HG02571 (cell line): ENCODE results near the gene TBK1.
"Not testable (repeated sequence)": the region's sequence is repeated elsewhere in the genome, so short reads cannot be mapped to it uniquely, and the experiment has no call there.

Source experiments
- ATAC-seq: cut with Tn5 transposase; IDR thresholded peaks from one replicate; pipeline ENCODE4 v1.9.1; 2021; ENCODE audit warnings: mild to moderate bottlenecking, moderate library complexity; ENCODE audit not compliant: unreplicated experiment

TBK1 gene

DNA sequence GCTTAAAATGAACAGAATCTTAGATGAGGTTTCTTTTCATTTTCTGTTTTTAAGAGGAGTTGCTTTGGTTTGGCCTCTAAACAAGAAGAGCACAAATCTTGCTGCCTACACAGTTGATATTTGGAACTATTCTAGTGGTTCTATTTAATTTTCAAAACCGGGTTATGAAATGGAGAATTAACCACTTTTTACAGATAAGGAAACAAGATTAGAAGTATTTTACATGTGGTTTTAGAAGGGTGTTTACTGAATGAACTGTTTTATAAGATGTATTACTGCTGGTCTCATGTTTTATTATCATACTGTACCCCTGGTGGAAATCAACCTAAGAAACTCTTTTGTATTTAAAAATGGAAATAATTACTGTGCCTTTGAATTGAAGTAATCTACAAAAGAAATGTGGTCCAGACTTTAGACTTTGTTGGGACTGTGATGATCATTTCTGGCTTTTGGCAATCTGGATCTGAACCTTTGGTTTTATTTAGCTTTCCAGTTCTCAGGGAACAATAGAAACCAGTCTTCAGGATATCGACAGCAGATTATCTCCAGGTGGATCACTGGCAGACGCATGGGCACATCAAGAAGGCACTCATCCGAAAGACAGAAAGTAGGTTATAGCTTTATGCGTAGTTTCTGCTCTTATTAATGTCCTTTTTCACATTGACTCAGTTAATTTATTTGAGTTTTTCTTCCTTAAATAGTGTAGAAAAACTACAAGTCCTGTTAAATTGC lies 43.2 kb downstream of the TBK1 start:
- ATAC-seq, result no peak

DNA sequence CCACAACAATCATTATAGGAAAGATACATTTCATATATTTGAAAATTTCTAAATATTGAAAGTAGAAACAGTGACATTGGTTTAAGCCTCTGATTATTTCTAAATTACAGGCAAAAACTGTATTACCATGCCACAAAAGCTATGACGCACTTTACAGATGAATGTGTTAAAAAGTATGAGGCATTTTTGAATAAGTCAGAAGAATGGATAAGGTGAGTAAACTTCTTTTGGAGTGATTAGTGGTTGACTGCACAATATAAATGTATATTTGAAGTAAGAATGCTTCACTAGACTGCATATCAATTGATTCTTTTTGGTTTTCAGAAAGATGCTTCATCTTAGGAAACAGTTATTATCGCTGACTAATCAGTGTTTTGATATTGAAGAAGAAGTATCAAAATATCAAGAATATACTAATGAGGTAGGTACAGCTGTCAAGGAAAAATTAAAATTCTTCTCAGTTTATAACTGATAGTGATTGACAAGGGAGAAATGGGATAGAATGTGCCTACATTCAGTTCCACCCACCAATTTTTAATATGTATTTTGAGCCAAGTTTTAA lies 45.0 kb downstream of the TBK1 start:
- ATAC-seq, result no peak

DNA sequence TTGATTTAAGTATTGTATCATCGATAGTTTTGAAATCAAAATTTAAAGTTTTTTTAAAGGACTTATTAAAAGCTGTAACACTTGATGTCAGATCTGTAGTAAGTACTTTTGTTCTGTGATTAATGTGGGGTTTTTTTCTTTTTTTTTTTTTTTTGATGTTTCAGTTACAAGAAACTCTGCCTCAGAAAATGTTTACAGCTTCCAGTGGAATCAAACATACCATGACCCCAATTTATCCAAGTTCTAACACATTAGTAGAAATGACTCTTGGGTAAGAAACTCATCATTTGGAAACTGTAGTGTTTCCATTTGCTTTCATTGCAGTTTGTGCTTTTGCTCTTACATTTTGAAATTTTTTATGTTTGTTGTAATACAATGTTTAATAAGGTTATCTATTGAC lies 45.6 kb downstream of the TBK1 start:
- ATAC-seq, result no peak

DNA sequence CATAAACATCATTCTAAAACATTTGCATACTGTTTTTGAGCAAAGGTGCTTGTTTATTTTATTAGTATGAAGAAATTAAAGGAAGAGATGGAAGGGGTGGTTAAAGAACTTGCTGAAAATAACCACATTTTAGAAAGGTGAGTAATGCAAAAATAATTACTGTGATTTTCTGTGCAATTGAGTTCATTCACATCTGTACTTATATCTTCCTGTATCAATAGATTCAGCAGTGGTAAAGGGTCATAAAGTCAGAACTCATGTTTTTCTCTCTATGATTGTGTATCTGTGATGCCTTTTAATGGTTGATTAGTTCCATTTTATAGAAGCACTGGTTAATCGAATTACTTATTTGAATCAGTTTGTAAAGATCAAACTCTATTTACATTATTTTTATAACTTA lies 46.0 kb downstream of the TBK1 start:
- ATAC-seq, result no peak

DNA sequence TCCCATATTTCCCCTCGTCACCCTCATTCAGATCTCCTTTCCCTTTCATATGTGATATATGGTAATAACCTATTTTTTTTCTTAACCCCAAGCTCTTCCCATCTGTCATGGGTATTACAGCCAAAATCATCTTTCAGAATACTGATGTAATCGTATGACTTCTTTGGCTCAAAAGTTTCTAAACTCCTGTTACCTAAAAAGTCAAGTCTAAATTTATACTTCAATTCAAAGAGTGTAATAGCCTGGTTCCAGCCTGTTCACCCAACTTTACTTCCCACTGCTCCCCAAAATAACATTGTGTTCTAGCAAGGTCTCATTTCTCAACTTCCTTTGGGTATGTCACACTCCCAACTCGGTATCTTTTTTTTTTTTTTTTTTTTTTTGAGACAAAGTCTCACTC lies 48.5 kb downstream of the TBK1 start:
- no peak for ATAC-seq

DNA sequence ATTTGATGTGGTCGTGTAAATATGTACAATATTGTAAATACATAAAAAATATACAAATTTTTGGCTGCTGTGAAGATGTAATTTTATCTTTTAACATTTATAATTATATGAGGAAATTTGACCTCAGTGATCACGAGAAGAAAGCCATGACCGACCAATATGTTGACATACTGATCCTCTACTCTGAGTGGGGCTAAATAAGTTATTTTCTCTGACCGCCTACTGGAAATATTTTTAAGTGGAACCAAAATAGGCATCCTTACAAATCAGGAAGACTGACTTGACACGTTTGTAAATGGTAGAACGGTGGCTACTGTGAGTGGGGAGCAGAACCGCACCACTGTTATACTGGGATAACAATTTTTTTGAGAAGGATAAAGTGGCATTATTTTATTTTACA lies 49.6 kb downstream of the TBK1 start:
- no peak for ATAC-seq

DNA sequence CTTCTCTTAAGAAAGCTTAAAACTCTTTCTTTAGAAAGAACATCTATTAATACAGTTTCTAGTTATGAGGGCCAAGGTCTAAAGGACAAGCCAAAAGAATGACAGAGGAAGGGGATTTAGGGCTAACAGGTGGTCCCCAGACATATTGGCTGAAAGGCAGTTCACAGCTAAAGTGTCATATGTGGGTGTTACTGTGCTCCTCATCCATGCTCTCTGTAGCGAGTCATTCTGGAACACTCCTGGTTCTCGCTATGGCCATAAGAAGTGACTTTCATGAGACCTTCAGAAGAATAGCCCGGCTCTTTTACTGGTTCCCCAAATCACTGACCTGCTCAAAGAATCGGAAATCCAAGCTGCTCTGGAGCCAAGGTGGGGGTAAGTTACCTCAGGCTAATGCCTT lies 55.0 kb downstream of the TBK1 start:
- ATAC-seq, result no peak

DNA sequence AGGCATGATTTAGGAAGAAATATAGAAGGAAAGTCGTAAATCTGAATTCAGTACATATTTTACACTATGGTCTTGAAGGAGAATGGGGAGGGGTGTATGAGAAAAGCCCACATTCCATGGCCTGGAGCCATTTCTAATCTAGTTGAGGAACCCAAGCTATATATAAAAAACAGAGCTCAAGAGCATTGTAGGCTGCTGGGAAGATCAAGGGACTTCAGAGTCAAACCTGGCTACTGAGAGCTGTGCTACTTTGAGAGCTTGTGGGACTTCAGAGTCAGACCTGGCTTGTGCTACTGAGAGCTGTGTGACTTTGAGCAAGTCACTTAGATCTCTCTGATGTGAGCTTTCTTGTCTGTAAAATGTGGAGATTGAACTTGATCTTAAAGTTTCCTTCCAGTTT lies 58.7 kb downstream of the TBK1 start:
- no peak for ATAC-seq

DNA sequence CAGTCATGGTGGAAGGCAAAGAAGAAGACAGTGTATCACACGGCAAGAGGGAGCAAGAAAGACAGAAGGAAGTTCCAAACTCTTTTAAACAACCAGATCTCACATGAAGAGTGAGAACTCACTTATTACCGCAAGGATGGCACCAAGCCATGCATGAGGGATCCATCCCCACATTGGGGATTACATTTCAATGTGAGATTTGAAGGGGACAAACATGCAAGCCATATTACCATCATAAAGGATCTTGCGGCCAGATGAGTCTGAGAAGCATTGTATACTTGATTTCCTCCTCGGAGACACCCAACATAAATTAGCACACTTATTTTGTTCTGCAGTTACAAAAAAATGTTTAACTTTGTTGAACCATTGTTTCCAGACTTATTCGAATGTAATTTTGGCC lies 66.5 kb downstream of the TBK1 start:
- no peak for ATAC-seq

DNA sequence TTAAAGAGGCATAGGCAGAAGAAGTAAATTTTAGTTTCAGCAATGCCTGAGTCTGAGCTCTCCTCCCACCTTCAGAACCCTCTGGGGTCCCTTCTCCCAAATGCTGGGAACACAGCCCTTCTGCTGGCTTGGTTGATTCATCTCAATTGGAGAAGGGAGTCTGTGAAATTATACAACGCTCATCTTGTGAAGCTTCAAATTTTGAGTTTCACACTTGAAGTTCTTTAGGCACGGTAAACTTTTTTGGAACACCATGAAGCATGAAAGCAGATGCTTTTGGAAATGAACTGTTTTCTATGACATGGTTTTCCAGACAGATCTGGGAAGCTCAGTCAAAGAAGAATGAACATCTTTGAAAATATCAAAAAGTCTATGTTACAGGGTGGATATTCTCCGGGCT lies 69.9 kb downstream of the TBK1 start:
- ATAC-seq, result no peak

DNA sequence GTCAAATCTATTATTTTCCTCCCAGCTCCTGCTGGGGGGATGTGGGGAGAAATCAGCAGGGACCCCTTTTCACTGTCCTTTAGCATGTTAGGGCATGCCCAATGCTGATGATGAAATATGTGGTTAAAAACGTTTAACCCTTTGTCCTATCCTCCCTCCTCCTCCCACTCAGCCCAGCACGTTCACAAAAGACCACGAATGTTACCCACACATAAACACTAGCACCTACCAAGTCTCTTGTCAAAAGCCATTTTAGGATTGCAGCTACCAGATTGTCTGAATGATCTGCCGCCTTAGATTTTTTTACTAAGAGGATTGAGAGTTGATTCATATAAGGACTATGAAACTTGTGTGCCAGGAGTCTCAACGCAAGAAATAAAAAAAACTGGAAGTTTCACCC lies 70.4 kb downstream of the TBK1 start:
- no peak for ATAC-seq

DNA sequence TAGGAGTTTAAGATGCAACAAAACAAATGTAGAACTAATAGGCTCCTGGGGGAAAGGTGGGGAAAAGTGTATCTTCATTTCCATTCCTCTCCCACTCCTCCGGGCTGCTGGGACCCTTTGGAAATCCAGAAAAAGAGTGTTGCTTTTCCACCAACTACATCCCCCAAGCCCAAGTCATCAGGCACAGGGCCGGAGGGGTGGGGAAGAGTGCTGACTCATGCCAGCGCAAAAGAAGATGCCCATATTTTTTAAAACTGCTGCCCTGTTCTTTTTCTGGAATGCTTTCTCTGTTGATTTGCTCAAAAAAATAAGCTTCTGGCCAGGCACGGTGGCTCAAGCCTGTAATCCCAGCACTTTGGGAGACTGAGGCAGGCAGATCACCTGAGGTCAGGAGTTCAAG lies 70.9 kb downstream of the TBK1 start:
- no peak for ATAC-seq

DNA sequence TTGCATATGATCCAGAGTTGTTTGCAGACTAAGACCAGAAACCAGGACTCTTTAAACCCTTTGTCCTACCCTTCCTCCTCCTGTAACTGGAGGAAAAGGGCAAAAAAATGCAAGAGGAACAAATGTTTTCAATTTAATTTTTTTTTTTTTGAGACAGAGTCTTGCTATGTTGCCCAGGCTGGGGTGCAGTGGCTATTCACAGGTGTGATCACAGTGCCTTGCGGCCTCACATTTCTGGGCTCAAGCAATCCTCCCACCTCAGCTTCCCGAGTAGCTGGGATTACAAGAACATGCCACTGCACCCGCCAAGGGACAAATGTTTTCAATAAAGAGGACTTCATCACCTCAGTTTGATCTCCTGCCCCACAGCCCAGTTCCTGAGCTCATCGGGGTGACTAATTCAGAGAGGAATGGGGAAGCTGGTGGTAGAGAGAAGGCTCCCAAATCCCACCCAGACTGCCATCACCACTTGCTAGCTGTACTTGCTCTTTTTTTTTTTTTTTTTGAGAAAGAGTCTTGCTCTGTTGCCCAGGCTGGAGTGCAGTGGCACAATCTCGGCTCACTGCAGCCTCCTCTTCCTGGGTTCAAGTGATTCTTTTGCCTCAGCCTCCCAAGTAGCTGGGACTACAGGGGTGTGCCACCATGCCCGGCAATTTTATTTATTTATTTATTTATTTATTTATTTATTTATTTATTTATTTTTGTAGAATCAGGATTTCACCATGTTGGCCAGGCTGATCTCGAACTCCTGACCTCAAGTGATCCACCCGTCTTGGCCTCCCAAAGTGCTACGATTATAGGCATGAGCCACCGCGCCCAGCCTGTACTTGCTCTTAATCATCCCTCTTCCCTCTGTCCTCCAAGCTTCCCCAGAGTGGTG lies 71.9 kb downstream of the TBK1 start:
- ATAC-seq, result not testable (repeated sequence)

DNA sequence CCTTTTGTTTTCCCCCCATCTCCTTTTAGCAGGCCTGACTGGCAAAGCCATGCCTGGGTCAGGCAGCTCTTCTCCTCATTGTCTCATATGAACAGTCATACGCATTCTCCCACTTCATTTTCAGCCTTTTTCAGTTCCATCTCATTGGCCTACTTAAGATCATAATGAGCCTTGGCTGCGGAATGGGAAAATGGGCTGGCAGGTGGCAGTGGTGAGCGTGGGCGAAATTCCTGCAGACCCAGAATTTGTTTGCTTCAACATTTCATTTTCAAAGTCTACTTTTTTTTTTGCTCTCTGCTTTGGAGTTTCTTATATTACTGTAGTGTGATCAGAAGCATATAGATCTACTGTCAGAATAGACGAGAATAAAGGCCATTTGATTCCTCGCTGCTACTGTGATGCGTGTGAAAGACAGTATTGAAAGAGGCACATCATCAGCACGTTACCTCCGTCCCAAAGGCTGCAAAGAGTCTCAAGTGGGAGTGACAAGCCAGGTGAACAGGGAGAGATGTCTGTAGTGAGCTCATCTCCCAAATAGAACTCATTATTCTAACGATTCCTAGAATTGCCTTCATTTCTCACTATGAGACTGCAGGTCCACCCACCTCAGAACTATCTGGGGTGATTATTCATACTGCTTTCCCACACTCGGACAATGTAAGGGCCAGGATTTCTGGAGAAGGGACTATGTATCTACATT lies 73.7 kb downstream of the TBK1 start:
- no peak for ATAC-seq

DNA sequence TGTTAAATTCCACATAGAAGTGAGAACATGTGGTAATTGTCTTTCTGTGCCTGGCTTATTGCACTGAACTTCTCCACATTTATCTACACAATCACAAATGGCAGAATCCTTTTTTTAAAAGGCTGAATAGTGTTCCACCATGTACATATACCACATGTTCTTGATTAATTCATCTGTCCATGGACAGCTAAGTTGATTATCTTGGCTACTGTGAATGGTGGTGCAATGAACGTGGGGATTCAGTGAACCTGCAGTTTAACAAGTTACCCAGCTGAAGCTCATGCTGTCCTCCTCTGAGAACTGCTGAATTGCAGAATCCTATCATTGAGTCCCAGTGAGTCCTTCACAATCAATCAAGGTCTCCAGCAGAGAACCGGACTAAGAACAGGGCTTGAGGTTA lies 74.9 kb downstream of the TBK1 start:
- ATAC-seq, result no peak

DNA sequence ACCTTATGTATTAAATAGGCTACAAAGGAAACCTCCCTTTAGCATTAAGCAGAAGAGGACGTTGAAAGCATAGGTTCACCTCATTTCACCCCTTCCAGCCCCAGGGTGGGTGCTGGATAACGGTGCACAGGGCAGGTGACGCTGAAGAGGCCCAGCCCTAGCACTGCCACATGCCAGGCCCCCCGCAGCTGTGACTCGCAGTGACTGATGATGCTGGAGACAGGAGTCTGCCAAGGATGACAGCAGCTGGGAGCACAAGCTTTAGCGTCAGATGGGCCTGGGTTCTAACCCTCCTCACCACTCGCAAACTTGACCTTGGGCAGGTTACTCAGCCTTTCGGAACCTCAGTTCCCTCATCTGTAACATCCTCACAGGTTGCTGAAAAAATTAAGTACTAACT lies 76.7 kb downstream of the TBK1 start:
- no peak for ATAC-seq

DNA sequence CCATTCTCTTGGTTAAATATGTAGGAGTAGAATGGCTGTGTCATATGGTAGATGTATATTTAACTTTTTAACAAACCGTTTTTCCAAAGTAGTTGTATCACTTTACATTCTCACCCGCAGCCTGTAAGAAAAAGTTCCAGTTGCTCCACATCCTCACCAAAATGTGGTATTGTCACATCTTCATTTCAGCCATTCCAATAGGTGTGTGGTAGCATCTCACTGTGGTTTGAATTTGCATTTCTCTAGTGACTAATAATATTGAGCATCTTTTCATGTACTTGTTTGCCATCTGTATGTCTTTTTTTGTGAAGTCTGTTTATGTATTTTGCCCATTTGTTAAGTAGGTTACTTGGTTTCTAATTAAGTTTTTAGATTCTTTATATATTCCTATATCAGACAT lies 78.6 kb downstream of the TBK1 start:
- no peak for ATAC-seq

DNA sequence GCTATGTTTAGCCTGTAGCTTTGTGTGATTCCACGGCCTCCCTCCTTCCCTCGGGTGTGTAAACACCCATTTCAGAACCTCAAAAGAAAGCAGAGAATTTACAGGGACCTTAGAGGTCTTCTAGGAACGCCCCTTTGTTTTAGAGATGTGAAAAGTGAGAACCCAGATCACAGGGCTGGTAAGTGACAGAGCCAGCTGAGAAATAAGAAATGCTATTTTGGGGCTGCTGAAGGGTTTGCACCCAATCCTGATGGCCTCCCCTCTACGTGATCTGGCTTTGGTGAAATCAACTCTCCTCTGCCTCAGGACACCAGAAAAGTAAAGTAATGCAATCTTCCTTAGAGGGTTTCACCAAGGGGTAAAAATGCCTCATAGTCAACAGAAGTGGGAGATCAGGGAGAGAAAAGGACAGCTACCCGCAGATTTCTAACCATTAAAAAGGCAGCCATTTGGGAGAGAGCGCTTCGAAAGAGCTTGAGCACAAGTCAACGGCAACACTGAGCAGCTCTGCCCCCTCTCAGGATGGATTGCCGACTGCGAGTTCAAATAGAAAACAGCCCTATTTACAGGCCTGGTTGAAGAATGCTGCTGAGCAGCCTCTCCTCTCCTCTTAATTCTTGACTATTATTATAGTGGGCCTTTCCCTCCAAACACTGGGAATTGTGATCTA lies 79.9 kb downstream of the TBK1 start:
- no peak for ATAC-seq

DNA sequence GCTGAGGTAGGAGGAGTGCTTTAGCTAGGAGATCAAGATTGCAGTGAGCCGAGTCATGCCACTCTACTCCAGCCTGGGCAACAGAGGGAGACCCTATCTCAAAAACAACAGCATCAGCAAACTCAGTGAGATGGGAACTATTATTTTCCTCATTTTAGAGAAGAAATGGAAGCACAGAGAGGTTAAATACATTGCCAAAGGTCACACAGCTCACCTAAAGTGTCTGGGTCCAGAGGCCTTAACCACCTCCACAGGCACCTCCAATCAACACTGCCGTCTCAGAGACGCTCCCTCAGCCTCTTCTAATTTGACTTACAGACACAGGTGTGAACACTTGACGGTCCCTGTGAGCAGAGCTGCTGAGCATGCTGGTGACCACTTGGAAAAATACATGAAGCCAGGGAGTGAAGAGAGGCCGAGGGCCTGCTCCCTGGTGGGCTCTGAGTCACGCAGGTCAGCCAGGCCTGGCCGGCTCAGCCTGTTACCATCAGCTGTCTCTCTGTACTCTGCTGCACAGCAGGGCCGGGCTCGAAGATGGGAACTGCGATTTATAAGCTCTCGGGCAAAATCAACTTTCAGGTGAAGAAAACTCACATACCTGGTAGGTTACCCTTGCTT lies 80.9 kb downstream of the TBK1 start:
- no peak for ATAC-seq

DNA sequence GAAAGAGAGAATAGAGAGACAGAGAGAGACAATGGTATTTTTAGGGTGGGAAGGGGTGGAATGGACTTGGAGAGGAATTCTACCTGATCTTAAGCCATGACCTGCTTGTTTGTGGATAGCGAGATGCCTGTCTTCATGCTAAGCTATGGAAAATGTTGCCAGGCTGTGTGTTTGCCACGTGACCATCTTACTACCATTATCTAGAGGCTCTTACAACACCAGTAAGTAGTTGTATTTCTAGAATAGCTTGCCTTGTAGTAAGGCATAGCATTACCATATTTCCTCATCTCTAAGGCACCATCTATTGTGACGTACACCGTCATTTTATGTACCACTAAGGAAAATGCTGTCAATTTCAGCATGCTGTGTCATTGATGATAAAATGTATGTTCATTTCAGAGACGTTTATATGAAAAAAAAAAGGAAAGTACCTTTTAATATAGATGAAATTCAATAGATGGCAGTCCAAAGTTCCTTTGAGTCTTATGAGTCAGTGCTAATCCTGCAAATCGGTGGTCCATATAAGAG lies 82.8 kb downstream of the TBK1 start:
- no peak for ATAC-seq
